GM15510 (cell line): ENCODE data around the gene ALAS1.

Source experiments
- POLR2A ChIP-seq: IDR thresholded peaks from 3 replicates; pipeline ENCODE4 v1.6.1; 2011; ENCODE audit warnings: borderline replicate concordance; ENCODE audit not compliant: insufficient read length; ENCODE audit errors: extremely low read depth

ALAS1 gene

DNA sequence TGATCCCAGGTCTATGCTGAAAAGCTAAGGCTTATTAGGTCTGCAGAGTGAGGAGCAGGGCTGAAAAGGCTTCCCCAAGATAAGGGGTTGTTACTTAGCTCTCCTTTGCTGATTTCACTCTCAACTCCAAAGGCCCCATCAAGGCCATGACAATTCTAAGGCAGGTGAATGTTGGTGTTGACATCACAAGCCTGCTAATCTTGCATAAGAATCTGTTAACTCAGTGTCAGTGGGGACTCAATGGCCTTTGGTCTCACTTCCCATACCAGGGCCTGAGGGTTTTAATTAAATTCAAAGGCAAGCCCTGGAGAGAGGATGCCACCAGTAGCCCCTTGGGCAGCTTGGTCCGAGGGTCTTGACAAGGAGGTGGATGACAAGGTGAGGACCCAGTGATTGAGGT is 9.4 kb upstream of the ALAS1 start:
- no peak for TF ChIP-seq POLR2A

DNA sequence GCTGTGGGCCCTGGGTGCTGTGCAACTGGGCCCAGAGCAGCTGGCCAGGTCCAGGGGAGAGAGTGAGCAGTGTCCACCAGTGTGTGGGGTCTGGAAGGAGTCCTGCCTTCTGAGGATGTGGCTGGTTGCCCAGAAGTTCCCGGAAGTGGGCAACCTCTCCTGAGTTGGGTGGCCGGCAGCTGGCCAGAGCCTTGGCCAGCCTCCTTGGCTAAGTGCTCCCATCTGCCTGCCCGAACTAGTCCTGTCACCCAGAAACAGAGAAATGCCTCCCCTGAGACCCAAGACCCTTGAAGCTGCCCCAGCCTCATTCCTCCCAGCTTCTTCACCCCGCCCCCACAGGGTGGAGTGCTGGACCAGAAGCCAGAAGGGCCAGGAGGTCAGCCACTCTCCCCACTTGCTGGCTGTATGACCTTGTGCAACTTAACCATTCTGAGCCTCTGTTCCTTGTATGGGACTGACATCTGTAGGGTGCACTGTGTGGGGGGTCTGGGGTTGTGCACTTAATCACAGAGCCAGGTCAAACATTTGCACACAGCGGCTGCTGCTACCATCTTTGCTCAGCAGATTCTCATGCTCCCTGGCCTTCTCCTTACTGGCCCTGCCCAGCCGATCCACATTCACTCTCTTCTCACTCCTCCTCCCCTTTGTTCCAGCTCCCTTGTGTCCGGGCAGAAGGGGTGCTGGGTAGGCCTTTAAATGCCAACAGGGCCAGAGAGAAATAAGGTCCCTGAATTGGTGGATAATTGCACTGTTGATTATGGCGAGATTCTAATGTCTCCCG is 7.5 kb upstream of the ALAS1 start:
- no peak for TF ChIP-seq POLR2A

DNA sequence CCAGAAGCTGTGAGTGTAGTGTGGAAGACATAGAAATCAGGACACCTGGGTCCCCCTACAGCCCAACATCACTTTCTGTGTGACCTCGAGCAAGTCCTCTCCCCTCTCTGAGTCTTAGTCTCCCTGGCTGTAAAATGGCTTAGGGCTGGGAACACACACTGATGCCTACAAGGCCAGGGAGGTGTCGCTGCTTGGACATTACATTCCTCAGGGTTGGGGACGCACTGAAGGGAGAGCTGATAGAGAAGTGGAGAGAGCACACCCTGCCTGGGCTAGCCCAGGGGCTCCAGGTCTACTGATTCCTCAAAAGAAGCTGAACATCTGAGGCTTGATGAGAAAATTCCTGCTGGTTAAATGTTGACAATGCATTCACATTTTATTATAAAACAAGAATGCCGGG is 6.3 kb upstream of the ALAS1 start:
- TF ChIP-seq POLR2A = no peak

DNA sequence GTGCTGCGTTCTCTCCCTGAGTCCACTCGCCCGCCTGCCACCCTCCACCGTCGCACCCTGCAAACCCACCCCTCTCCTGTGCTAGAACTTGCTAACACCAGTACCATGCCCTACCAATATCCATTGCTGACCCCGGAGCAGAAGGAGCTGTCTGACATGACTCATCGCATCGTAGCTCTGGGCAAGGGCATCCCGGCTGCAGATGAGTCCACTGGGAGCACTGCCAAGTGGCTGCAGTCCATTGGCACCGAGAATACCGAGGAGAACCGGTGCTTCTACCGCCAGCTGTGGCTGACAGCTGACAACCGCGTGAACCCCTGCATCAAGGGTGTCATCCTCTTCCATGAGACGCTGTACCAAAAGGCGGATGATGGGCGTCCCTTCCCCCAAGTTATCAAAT is 4.9 kb upstream of the ALAS1 start:
- TF ChIP-seq POLR2A = no peak

DNA sequence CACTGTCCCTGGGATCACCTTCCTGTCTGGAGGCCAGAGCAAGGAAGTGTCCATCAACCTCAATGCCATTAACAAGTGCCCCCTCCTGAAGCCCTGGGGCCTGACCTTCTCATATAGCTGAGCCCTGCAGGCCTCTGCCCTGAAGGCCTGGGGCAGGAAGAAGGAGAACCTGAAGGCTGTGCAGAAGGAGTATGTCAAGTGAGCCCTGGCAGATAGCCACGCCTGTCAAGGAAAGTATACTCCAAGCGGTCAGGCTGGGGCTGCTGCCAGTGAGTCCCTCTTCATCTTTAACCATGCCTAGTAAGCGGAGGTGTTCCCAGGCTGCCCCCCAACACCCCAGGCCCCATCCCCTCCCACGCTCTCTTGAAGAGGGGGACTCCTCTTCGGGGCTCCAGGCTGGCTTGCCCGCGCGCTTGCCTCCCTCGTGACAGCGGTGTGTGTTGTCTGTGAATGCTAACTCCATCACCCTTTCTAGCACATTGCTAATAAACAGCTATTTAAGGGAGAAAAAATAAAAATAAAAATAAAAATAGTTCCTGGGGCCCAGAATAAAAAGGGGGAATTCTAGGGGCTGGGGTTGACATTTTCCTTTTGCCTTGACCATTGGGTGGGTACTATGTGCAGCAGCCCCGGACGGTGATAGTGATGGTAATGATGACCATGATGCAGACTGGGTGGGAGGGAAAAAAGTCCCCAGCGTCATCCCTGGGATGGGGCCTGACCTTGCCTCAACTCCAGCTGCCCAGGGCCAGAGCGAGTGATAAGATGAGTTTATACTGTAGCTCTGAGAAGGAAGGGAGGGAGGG is 3.3 kb upstream of the ALAS1 start:
- no peak for TF ChIP-seq POLR2A

DNA sequence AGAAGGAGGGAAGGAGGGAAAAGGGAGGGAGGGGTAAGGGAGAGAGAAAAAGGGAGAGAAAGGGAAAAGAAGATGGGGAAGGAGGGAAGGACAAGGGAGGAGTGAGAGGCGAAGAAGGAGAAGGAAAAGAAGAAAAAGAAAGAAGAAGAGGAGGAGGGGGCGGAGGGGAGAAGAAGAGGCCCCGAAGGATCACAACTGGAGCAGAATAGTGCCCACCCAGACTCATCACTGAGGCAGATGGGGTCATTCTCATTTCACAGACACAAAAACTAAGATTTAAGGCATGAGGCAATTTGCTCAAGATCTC is 2.7 kb upstream of the ALAS1 start:
- no peak for TF ChIP-seq POLR2A

DNA sequence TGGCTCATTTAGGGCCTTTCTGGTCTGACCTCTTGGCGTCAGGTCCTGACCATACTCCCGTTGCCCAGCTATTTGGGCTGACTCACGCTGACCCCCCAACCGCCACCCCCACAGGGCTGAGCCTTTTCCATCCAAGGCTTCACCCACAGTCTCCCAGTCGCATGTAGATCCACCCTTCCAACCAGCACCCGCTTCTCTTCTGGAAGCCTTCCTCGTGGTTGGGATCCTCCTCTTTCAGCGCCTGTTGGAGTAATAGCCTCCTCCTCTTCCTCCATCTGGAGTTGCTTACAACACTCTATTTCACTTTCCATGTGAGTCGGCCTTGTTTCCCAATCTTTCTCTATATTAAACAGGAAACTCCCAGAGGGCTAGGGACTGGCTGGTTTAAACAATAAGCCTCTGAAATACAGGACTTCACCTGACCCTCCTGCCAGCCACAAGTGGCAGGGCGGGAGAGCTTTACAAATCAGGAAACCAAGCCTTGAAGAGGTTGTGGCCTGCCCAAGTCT is 2.1 kb upstream of the ALAS1 start:
- TF ChIP-seq POLR2A = no peak

DNA sequence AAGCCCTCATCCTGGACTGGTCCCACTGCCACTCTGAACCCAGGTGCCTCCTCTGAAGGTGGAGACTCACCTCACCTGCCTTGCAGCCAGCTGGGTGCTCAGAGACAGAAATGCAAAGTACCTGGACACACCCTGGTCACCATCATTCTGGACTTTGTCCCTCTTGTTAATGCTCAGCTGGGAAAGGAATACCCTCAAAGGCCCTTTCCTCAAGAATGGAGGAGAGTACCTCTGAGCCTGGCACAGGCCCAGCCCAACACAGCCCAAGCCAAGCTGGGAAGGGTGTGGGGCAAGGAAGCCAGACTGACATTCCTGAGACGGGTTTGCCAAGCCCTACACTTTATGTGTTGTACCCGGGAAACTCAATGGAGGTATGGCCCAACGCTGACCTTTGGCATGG is 983 bp upstream of the ALAS1 start:
- TF ChIP-seq POLR2A = no peak

DNA sequence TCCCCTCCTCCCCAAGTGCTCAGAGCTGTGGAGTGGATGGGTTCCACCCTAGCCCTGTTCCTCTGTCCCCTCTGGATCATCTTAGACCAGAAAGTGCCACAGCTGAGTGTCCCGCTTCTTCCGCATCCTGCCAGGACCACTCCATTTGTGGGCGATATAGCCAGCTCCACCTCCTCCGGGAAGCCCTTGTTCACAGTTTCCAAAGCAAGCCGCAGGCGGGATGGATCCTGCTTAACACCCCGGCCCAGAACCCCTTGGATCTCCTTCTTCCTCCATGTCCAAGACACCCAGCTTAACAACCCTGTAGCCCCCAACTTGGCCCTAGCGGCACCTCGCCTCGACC is 490 bp upstream of the ALAS1 start:
- TF ChIP-seq POLR2A = no peak

DNA sequence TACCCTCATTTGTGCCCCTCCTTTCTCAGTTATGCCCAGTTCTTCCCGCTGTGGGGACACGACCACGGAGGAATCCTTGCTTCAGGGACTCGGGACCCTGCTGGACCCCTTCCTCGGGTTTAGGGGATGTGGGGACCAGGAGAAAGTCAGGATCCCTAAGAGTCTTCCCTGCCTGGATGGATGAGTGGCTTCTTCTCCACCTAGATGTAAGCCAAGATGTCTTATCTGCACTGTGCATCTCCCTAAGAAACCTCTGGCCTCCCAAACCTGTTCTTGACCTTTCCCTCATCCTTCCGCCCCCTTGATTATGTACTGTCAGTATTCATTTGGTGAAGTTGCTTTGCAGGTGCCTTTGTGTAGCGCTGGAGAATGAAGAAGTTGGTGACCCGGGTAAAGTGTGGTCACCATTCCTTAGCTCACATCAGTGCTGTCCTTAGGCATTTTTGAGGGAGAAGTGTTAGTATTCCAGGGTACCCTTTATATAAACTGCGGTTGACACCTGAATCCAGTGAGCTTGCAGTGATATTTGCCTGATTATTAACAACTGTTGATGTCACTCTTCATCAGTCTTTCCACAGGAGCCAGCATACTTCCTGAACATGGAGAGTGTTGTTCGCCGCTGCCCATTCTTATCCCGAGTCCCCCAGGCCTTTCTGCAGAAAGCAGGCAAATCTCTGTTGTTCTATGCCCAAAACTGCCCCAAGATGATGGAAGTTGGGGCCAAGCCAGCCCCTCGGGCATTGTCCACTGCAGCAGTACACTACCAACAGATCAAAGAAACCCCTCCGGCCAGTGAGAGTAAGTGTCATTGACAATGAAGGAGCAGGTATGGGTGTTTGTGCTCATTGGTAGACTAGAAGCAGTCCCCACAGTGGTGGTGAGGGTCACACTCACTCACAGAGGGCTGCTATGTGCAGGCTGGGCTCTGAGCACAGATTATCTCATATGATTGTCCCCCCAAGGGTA is 966 bp downstream of the ALAS1 start:
- no peak for TF ChIP-seq POLR2A

DNA sequence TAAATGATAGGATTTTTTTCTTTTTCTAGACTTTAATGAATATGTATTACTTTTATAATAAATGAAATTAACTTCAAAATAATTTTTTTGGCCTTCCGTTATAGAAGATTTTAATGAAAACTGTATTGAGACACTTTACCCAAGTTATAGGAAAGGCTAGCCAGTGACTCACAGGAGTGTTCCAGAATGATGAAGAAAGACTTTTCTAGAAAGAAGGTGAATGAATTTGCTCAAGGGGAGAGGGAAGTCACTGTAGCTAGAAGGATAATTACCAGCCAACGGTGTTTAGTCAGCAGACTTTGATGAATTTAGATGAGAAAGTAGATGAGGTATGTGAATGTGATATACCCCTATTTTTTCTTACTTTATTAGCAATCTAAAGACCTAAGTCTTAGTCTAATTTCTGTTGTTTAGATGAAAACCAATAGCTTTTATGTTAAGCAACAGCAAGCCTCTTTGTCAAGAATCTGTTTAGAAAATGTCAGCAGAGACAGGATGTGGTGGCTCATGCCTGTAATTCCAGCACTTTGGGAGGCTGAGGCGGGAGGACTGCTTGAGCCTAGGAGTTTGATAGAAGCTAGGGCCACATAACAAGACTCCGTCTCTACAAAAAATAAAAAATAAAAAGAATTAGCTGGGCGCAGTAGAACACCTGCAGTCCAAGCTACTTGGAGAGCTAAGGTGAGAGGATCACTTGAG is 3.2 kb downstream of the ALAS1 start:
- no peak for TF ChIP-seq POLR2A

DNA sequence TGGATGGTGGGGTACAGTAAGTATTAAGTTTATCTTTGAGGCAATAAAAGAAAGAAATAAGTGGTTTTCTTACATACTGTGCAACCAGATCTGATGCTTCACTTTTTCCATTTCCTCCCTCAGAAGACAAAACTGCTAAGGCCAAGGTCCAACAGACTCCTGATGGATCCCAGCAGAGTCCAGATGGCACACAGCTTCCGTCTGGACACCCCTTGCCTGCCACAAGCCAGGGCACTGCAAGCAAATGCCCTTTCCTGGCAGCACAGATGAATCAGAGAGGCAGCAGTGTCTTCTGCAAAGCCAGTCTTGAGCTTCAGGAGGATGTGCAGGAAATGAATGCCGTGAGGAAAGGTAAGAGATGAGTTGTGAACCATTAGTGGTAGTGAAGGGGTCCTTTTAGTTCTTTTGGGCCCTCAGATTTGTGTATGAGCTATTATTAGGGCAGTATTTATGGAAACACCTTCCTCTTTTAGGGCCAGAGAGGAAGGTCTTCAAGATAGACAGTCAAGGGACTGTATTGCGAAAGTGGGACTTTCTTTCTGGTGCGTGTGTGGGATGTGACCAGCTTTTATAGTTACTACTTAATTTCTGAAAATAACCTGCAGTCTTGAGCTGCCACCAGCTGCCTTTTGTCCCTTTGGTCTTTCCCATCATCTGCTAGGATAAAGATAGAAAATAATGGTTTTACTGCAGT is 4.6 kb downstream of the ALAS1 start:
- no peak for TF ChIP-seq POLR2A

DNA sequence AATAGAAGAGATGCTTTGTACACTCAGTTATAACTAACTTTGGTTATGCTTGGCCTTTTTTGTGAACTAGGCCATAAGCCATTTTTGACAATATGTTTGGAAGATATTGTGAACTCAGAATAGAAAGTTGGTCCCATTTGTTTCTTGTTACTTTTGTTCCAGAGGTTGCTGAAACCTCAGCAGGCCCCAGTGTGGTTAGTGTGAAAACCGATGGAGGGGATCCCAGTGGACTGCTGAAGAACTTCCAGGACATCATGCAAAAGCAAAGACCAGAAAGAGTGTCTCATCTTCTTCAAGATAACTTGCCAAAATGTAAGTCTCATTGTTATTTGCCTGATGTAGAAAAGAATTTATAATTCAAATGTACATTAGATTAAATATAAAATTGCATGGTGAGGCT is 5.7 kb downstream of the ALAS1 start:
- no peak for TF ChIP-seq POLR2A
